ENCODE results near the gene HAPLN3. TPM values are rescaled to one million over a fixed set of nuclear protein-coding genes. Genes with fewer than 3 reads are reported as not detected.

Gene HAPLN3
- total and polyA plus RNA-seq, 10 of the 15 experiments (the other 5 are each of a cell fraction or from before 2014, with no cell fraction given), result 0.20 to 5.0 (median 1.4) TPM; not detected in 1

GRCh38 chr15:88878720-88879184, 16.6 kb downstream of the HAPLN3 start (continued):
- TF ChIP-seq HDAC6 (IDR thresholded peaks at IDR 0.05; ENCODE audit: unreplicated experiment) (no peak), BHLHE40 (IDR thresholded peaks at IDR 0.05; ENCODE audit: borderline replicate concordance in 1 of 2, low read depth in 2 of 2, low read length in 1 of 2) (no peak), TCF3 (IDR thresholded peaks at IDR 0.05; ENCODE audit: borderline replicate concordance, insufficient read depth, low read depth, low read length) (0 out of 2 replicates have a peak, but pooled peaks have one; percentile 16), CTCF (IDR thresholded peaks at IDR 0.05 in 2 of 3, conservative IDR thresholded peaks at IDR 0.05 in 1 of 3; ENCODE audit: control insufficient read depth in 2 of 3, extremely low read depth in 1 of 3, insufficient read depth in 1 of 3, low read depth in 3 of 3, low read length in 3 of 3) (peak; percentile 69 to 83 (median 73)), NFXL1 (IDR thresholded peaks at IDR 0.05; ENCODE audit: borderline replicate concordance) (no peak), TAF1 (IDR thresholded peaks at IDR 0.05; ENCODE audit: borderline replicate concordance, low read depth, low read length) (no peak), TCF7 (IDR thresholded peaks at IDR 0.05; ENCODE audit: borderline replicate concordance) (no peak)

- no peak for TF ChIP-seq YY1 (IDR thresholded peaks at IDR 0.05; ENCODE audit: low read depth, low read length)
- TF ChIP-seq PBX3 (IDR thresholded peaks at IDR 0.05; ENCODE audit: insufficient replicate concordance, low read depth, low read length), result no peak
- H3K79me2 ChIP-seq (ENCODE audit: control insufficient read depth, insufficient read depth, low read length), result no peaks in the 10 kb centered on the region
- ChIA-PET POLR2A (no interaction called here), SMC1A (ENCODE audit: uncharacterized antibody, unreplicated experiment) (no interaction called here), RAD21 (ENCODE audit: unreplicated experiment) (interaction anchor here (0.9 kb wide), 1 partner anchor 17 kb away, joined by 3 read pairs; no protein-coding TSS in a partner anchor), CTCF (interaction anchor here (1.1 to 2.0 kb wide), 8 partner anchors 8 to 300 kb away, joined by 3 to 10 read pairs (median 6); partner anchors contain the start of gene HAPLN3)
- no peak overlapping the region for H2AFZ ChIP-seq (ENCODE audit: control insufficient read depth, low read depth, low read length)
- no peaks in the 10 kb centered on the region for H3K36me3 ChIP-seq (ENCODE audit: control insufficient read depth in 2 of 2, insufficient read depth in 2 of 2, low read length in 1 of 2)
- no peaks in the 10 kb centered on the region for H3K4me1 ChIP-seq (ENCODE audit: control insufficient read depth, insufficient read depth, low read length)
- H3K4me3 ChIP-seq, result no peak overlapping the region
- no peak overlapping the region for H3K27ac ChIP-seq (ENCODE audit: control insufficient read depth, insufficient read depth)
- no peak overlapping the region for H3K9ac ChIP-seq (ENCODE audit: control insufficient read depth, insufficient read depth, low read length)
- intact Hi-C loops (cut with micrococcal nuclease; ENCODE audit: unreplicated experiment), result no loop called here
- no peak overlapping the region for H3K4me2 ChIP-seq (ENCODE audit: control insufficient read depth, insufficient read depth)
- FAIRE-seq (no peak), DNase-seq (ENCODE audit: low read depth, low spot score) (no peak), ATAC-seq (no peak)
- no TSS peak for BruUV-seq (replicated peaks)
- H4K20me1 ChIP-seq (ENCODE audit: control insufficient read depth, insufficient read depth), result no peaks in the 10 kb centered on the region
- 54% methylated on average over 22 of the region's 22 CpGs for WGBS (ENCODE audit: insufficient coverage, insufficient replicate concordance, low lambda C conversion rate, missing lambda C conversion rate)
- no peaks in the 10 kb centered on the region for H3K27me3 ChIP-seq (replicated peaks in 1 of 2; ENCODE audit: control insufficient read depth in 2 of 2, insufficient read depth in 2 of 2, low read length in 1 of 2)
- no peaks in the 10 kb centered on the region for H3K9me3 ChIP-seq (replicated peaks; ENCODE audit: control insufficient read depth, insufficient read depth, low read length)
- in situ Hi-C loops (cut with MboI), result no loop called here
Observed at GRCh38 chr15:88877906-88878305, 17.4 kb downstream of the HAPLN3 start.
